Measurements from ENCODE around the gene GLI3.

GRCh38 chr7:41916450-41916927, 320.5 kb downstream of the GLI3 start:
- TF ChIP-seq ZNF396 (CRISPR knock-in tag; IDR thresholded peaks at IDR 0.05; ENCODE audit: borderline replicate concordance) = no peak
- TF ChIP-seq CTCF (IDR thresholded peaks at IDR 0.05) = no peak
- TF ChIP-seq NFYB (CRISPR knock-in tag; conservative IDR thresholded peaks at IDR 0.05; ENCODE audit: low read depth) = no peak
- no peak for TF ChIP-seq AFF4 (CRISPR knock-in tag; IDR thresholded peaks at IDR 0.05; ENCODE audit: borderline replicate concordance)
- no peak for TF ChIP-seq ATF1 (CRISPR knock-in tag; IDR thresholded peaks at IDR 0.05)
- no peak for TF ChIP-seq ZNF121 (CRISPR knock-in tag; IDR thresholded peaks at IDR 0.05)
- TF ChIP-seq ZBTB43 (CRISPR knock-in tag; IDR thresholded peaks at IDR 0.05) = no peak
- no peak for TF ChIP-seq CREB1 (CRISPR knock-in tag; IDR thresholded peaks at IDR 0.05)

All from WTC11 (cell line).